Mesodermal cell (in vitro differentiated cells): ENCODE data around the gene CBS.
"Not testable (repeated sequence)": the region's sequence is repeated elsewhere in the genome, so short reads cannot be mapped to it uniquely, and the experiment has no call there.

Experiments
- H3K27ac ChIP-seq: 2 replicates; pipeline ENCODE4 v1.7.0; 2013; ENCODE audit warnings: mild to moderate bottlenecking, low read depth, low read length, moderate library complexity; ENCODE audit not compliant: severe bottlenecking
- H3K36me3 ChIP-seq: 2 replicates; pipeline ENCODE4 v1.7.1; 2013; ENCODE audit warnings: mild to moderate bottlenecking, low read length, moderate library complexity; ENCODE audit not compliant: control insufficient read depth, insufficient read depth
- H3K4me1 ChIP-seq: one replicate; pipeline ENCODE4 v1.7.1; 2013; ENCODE audit warnings: mild to moderate bottlenecking, low read length; ENCODE audit not compliant: insufficient read depth, control insufficient read depth, poor library complexity, severe bottlenecking
- H3K4me3 ChIP-seq: 2 replicates; pipeline ENCODE4 v1.7.0; 2013; ENCODE audit warnings: low read length, control low read depth, mild to moderate bottlenecking; ENCODE audit not compliant: insufficient read depth, poor library complexity, severe bottlenecking; ENCODE audit errors: extremely low read depth
- H3K9me3 ChIP-seq: 2 replicates; pipeline ENCODE4 v1.7.1; 2013; ENCODE audit warnings: mild to moderate bottlenecking, low read length, moderate library complexity; ENCODE audit not compliant: control insufficient read depth
- WGBS, 2 experiments: methylation state at CpG; one replicate each; pipeline ENCODE4 v1.1.5; 2013; ENCODE audit warnings: missing lambda C conversion rate in 2 of 2; ENCODE audit not compliant: insufficient coverage in 2 of 2; 5-methylcytosine and 5-hydroxymethylcytosine counted together

Gene CBS

GRCh38 chr21:43021756-43022600 is 53.7 kb downstream of the CBS start:
- Histone ChIP-seq H3K9me3 (no peaks in the 10 kb centered on the region), H3K27ac (no peak overlapping the region), H3K4me3 (no peak overlapping the region), H3K4me1 (no peaks in the 10 kb centered on the region), H3K36me3 (peaks cover 56% of the 10 kb centered on the region)
- WGBS, 2 experiments: 92 to 93% methylated on average over 21 to 27 of the region's 28 CpGs

- 91 to 92% methylated on average over 9 to 10 of the region's 10 CpGs for WGBS, 2 experiments
- peaks cover 53% of the 10 kb centered on the region for H3K36me3 ChIP-seq
- no peaks in the 10 kb centered on the region for H3K9me3 ChIP-seq
Observed at GRCh38 chr21:43021191-43021590, 54.4 kb downstream of the CBS start.

GRCh38 chr21:43020771-43021170 is 54.9 kb downstream of the CBS start:
- H3K27ac ChIP-seq: no peak overlapping the region
- no peak overlapping the region for H3K4me3 ChIP-seq
- no peaks in the 10 kb centered on the region for H3K4me1 ChIP-seq
- peaks cover 57% of the 10 kb centered on the region for H3K36me3 ChIP-seq
- 96% methylated on average over 6 of the region's 6 CpGs for WGBS, 2 experiments
- H3K9me3 ChIP-seq: no peaks in the 10 kb centered on the region

More at GRCh38 chr21:43021191-43021590, 54.4 kb downstream of the CBS start:
- no peaks in the 10 kb centered on the region for H3K4me1 ChIP-seq
- no peak overlapping the region for H3K4me3 ChIP-seq
- H3K27ac ChIP-seq: no peak overlapping the region

- H3K27ac ChIP-seq: no peak overlapping the region
- H3K36me3 ChIP-seq: peaks cover 52% of the 10 kb centered on the region
- WGBS, 2 experiments: 94 to 96% methylated on average over 11 of the region's 13 CpGs
Observed at GRCh38 chr21:43020177-43020576, 55.5 kb downstream of the CBS start.

GRCh38 chr21:43018519-43018918 is 57.1 kb downstream of the CBS start:
- H3K9me3 ChIP-seq: no peaks in the 10 kb centered on the region
- 87 to 96% methylated on average over 8 to 9 of the region's 10 CpGs for WGBS, 2 experiments
- no peak overlapping the region for H3K4me3 ChIP-seq
- H3K36me3 ChIP-seq: peaks cover 50% of the 10 kb centered on the region
- H3K4me1 ChIP-seq: no peaks in the 10 kb centered on the region
- no peak overlapping the region for H3K27ac ChIP-seq

More at GRCh38 chr21:43020177-43020576, 55.5 kb downstream of the CBS start:
- no peaks in the 10 kb centered on the region for H3K4me1 ChIP-seq
- H3K4me3 ChIP-seq: no peak overlapping the region
- H3K9me3 ChIP-seq: no peaks in the 10 kb centered on the region

- WGBS, 2 experiments: 91 to 100% methylated on average over 10 to 13 of the region's 13 CpGs
- Histone ChIP-seq H3K9me3 (no peaks in the 10 kb centered on the region), H3K4me1 (no peaks in the 10 kb centered on the region), H3K4me3 (no peak overlapping the region), H3K27ac (no peak overlapping the region), H3K36me3 (peaks cover 55% of the 10 kb centered on the region)
Observed at GRCh38 chr21:43016728-43017127, 58.9 kb downstream of the CBS start.

- Histone ChIP-seq H3K4me3 (no peak overlapping the region), H3K9me3 (no peaks in the 10 kb centered on the region), H3K36me3 (peaks cover 53% of the 10 kb centered on the region), H3K27ac (no peak overlapping the region), H3K4me1 (no peaks in the 10 kb centered on the region)
- 86 to 87% methylated on average over 11 to 12 of the region's 13 CpGs for WGBS, 2 experiments
Observed at GRCh38 chr21:43015906-43016540, 59.6 kb downstream of the CBS start.

GRCh38 chr21:43012596-43012995 is 63.0 kb downstream of the CBS start:
- Histone ChIP-seq H3K9me3 (no peaks in the 10 kb centered on the region), H3K4me3 (no peak overlapping the region), H3K36me3 (peaks cover 64% of the 10 kb centered on the region), H3K4me1 (no peaks in the 10 kb centered on the region), H3K27ac (no peak overlapping the region)
- whole genome bisulfite sequencing, 2 experiments: 90 to 95% methylated on average over 2 to 5 of the region's 6 CpGs

GRCh38 chr21:43006874-43007208 is 68.8 kb downstream of the CBS start:
- peaks cover 50% of the 10 kb centered on the region for H3K36me3 ChIP-seq
- H3K27ac ChIP-seq: no peak overlapping the region
- H3K4me1 ChIP-seq: no peaks in the 10 kb centered on the region
- H3K4me3 ChIP-seq: no peak overlapping the region
- H3K9me3 ChIP-seq: no peaks in the 10 kb centered on the region
- 89 to 97% methylated on average over 3 to 4 of the region's 4 CpGs for WGBS, 2 experiments

GRCh38 chr21:43006051-43006873 is 69.4 kb downstream of the CBS start:
- peaks cover 44% of the 10 kb centered on the region for H3K36me3 ChIP-seq
- H3K4me1 ChIP-seq, H3K4me3 ChIP-seq, H3K9me3 ChIP-seq, H3K27ac ChIP-seq: not testable (repeated sequence)
- WGBS, 2 experiments: 82 to 93% methylated on average over 12 to 14 of the region's 14 CpGs
